AG10803 (cell line): ENCODE data around the gene CCNQ.

Experiments used
- DNase-seq: peaks from one replicate; pipeline ENCODE4 v3.0.0; 2010; ENCODE audit warnings: low read depth
- H3K4me3 ChIP-seq: 2 replicates; pipeline ENCODE4 v1.5.1; 2011; ENCODE audit warnings: mild to moderate bottlenecking, low read length, control low read depth
- CTCF ChIP-seq: conservative IDR thresholded peaks from 2 replicates; pipeline ENCODE4 v1.5.1; 2011; ENCODE audit warnings: mild to moderate bottlenecking, low read length, control low read depth, inconsistent platforms

The CCNQ gene

GRCh38 chrX:153554519-153555167 lies 44.3 kb downstream of the CCNQ start:
- peak; percentile 33 for DNase-seq
- TF ChIP-seq CTCF, result peak; percentile 68
- no peak overlapping the region for H3K4me3 ChIP-seq

- no peak overlapping the region for H3K4me3 ChIP-seq
- no peak for TF ChIP-seq CTCF
- peak; percentile 57 for DNase-seq
These were observed 47.8 kb downstream of the CCNQ start for GRCh38 chrX:153551135-153551534.

- no peak for DNase-seq
- TF ChIP-seq CTCF, result no peak
These were observed 49.1 kb downstream of the CCNQ start for GRCh38 chrX:153549807-153550206.

GRCh38 chrX:153549231-153549630 lies 49.7 kb downstream of the CCNQ start:
- no peak for DNase-seq
- TF ChIP-seq CTCF, result no peak

More at GRCh38 chrX:153549807-153550206, 49.1 kb downstream of the CCNQ start:
- H3K4me3 ChIP-seq, result no peak overlapping the region

GRCh38 chrX:153547195-153547594 lies 51.7 kb downstream of the CCNQ start:
- no peak overlapping the region for H3K4me3 ChIP-seq
- DNase-seq, result no peak
- no peak for TF ChIP-seq CTCF

More at GRCh38 chrX:153549231-153549630, 49.7 kb downstream of the CCNQ start:
- no peak overlapping the region for H3K4me3 ChIP-seq

GRCh38 chrX:153546386-153546785 lies 52.6 kb downstream of the CCNQ start:
- TF ChIP-seq CTCF, result no peak
- no peak overlapping the region for H3K4me3 ChIP-seq
- DNase-seq, result no peak

- no peak overlapping the region for H3K4me3 ChIP-seq
- TF ChIP-seq CTCF, result no peak
- DNase-seq, result no peak
These were observed 54.2 kb downstream of the CCNQ start for GRCh38 chrX:153544727-153545126.
